HG03159 (cell line): Measurements from ENCODE around the gene BEX2.
"Not testable (repeated sequence)": the region's sequence is repeated elsewhere in the genome, so short reads cannot be mapped to it uniquely, and the experiment has no call there.

ENCODE experiments used
- ATAC-seq: cut with Tn5 transposase; IDR thresholded peaks from one replicate; pipeline ENCODE4 v1.9.1; 2021; ENCODE audit warnings: mild to moderate bottlenecking, moderate library complexity; ENCODE audit not compliant: unreplicated experiment

The BEX2 gene

DNA sequence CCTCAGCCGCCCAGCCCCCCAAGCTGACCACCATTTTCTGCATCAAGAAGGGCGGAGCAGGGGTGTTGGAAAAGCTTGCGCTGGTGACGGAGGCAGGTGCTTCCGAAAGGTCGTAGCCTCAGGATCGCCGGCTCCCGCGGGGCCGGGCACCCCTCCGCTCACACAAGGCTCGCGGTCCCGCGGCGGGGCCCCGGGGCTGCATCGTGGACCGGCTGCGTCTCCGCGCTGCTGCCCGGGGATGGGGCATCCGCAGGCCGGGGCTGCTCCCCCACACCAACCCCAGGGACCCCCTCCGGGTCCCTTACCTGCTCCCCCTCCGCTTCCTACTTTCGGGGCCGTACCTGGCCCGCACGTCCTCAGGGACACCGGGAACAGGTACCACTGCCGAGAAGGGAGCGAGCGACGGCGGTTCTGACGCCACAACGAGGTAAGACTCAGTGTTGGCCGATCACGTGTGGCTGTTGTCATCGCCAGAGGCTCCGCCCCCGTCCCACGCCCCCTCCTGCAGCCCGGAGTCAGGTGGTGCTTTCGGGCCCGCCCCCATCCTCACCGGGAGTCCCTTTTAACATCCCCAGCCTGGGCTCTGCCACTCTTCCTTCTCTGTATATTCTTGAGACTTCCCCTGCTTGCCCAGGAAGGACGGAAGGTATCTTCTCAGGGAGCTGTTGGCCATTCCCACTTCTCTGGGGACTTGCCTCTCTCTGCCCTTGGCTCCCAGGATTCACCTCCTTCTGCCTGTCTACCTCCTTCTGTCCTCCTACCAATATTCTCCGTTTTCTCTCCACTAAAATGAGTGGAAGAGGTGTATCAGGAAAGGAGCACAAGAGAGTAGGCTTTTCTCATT lies at the start of gene BEX2:
BEX2 (minus strand) TSS at position 436 of the 844 bp plus-strand sequence. CDS start 1,014 bp downstream, outside the sequence.
- ATAC-seq: peak; percentile 98

DNA sequence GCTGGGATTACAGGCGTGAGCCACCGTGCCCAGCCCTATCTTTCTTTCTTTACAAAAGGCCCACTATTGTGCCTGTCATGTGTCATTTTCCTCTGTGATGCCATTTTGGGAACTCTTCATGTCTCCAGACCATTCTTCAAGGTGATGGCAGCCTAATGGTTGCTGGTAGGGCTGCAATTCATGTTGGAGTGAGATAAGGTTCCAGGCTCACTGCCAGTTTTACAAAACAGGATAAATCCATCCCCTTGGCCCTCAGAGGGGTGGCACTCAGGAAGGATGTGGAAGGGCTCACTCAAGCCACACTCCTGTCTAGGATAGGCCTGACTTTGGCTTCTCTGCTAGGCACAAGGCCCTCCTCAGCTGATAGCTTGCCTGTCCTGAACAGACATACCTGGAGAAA lies 49.3 kb upstream of the BEX2 start:
- no peak for ATAC-seq

DNA sequence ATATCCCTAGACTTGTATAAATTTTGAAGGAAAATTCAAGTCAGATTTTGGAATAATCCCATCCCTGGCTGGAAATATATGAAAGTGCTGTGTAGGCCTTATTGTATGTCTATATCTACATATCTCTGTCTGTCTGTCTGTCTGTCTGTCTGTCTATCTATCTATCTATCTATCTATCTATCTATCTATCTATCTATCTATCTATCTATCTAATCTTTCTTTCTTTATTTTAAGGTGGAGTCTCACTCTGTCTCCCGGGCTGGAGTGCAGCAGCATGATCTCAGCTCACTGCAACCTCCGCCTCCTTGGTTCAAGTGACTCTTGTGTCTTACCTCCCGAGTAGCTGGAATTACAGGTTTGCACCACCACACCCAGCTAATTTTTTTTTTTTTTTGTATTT lies 48.8 kb upstream of the BEX2 start:
- ATAC-seq: not testable (repeated sequence)

GRCh38 chrX:103357871-103358270 lies 47.1 kb upstream of the BEX2 start:
- ATAC-seq: no peak

DNA sequence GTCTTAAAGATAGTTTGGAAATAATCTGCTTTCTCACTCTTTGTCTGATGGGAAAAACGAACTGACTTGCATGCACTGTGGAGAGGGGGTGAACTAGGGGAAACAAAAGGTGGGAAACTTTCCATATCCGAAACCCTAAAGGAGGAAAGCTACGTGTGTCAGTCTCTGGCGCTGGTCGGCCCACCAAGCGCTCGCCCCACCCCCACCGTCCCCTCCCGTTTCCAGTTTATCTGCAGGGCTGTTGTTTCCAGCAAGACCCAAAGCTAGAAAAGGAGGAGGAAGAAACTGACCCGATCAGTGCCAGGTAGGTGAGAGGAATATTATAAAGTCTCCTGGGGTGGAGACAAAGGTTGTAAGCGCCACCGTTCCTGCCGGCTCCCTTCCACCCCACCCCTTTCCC lies 46.1 kb upstream of the BEX2 start:
- ATAC-seq: no peak

GRCh38 chrX:103356130-103356798 lies 45.5 kb upstream of the BEX2 start, which contains the start of gene TCEAL9:
TSS of gene TCEAL9 (plus strand) at chrX:103356506. CDS start at chrX:103357685, 1,179 bp downstream.
- ATAC-seq: no peak

DNA sequence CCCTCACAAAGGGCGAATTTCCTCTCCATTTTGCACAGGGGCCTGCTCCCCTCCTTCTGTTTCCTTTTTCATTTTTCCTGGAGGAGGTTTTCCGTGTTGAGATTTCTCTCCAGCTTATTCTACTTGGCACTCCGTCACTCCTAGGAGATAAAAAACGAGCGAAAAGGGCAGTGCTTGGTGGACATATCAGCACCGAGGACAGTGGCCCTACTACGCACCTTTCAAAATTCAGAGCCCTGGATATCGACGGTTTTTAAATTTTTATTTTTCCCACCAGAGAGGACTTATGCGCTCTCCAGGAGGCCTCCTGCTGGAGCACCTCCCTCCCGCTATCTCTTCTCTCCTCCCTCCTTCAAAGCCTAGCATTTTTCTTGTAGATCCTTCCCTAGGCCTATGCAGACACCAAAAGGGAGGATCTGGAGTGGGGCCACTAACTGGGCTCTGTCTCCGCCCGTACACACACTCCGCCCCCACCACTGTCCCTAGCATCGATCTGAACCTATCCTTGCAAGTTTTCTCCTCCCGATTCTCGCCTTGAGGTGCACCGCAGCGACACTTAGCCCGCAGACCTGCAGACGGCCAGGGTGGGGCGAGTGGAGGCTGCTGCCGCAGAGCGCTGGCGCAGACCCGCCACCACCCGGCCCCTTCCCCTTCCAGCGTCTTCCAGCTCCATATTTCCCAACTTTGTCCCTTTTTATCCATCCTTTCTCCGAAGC lies 37.0 kb upstream of the BEX2 start:
- no peak for ATAC-seq

- no peak for ATAC-seq
Observed at GRCh38 chrX:103344606-103345005, 33.8 kb upstream of the BEX2 start.

DNA sequence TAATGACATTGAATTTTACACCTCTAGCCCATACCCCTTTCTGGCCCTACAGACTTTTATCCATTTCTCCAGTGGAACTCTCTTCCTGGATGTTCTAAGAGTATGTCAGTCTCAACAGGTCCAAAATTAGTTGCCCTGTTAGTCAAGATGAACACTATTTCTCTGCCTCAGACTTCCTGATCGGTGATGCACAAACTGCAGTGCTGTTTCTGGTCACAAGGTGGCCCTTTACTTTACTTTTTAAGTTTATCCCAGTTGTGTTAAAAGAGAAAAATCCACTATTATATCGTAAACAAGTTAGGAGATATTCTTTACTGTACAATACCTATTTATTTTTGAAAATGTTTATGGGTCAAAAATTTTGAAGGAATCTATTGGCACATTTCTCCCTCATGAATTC lies 32.3 kb upstream of the BEX2 start:
- peak; percentile 75 for ATAC-seq

- ATAC-seq: no peak
Observed at GRCh38 chrX:103338663-103339062, 27.9 kb upstream of the BEX2 start.

GRCh38 chrX:103330681-103331288 lies 20.0 kb upstream of the BEX2 start:
- ATAC-seq: no peak

DNA sequence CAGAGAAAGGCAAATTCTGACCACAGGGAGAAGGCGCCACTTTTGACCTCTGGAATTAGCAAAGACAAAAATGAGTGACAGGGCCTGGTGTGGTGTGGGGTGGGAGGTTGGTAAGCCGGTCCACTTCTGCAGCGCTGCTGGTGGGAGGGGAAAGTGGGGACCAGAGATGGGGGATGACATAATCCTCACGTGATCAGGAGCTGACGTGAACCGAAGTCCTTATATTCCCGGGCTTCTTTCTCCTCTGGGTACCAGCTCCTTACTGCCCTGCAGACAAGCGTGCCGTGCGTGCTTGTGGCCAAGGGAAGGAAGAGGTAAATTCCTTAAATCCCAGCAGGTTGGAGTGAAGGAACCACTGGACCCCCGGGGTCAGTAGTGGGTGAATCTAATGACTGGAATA lies 19.2 kb upstream of the BEX2 start, which contains the start of gene TCEAL7:
TCEAL7 (plus strand) TSS at position 249 of the 400 bp plus-strand sequence. CDS start 1,165 bp downstream, outside the sequence.
- no peak for ATAC-seq

DNA sequence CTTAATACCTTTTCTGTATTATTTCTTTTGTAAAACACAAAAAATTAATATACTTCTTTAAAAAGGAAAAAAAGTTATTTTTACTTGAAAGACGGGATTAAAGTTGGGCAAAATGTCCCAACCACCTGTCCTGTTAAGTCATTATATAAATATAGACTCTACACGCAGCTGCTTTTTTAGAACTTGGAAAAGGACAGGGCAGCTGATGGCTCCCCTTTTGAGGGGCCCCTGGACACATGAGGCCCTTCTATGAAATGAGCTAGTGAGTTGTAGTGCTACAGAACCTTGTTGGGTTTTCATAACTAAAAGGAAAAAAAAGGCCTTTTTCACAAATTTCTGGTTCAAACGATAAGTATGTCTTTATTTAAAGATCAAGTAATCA lies 600 bp upstream of the BEX2 start:
- no peak for ATAC-seq

DNA sequence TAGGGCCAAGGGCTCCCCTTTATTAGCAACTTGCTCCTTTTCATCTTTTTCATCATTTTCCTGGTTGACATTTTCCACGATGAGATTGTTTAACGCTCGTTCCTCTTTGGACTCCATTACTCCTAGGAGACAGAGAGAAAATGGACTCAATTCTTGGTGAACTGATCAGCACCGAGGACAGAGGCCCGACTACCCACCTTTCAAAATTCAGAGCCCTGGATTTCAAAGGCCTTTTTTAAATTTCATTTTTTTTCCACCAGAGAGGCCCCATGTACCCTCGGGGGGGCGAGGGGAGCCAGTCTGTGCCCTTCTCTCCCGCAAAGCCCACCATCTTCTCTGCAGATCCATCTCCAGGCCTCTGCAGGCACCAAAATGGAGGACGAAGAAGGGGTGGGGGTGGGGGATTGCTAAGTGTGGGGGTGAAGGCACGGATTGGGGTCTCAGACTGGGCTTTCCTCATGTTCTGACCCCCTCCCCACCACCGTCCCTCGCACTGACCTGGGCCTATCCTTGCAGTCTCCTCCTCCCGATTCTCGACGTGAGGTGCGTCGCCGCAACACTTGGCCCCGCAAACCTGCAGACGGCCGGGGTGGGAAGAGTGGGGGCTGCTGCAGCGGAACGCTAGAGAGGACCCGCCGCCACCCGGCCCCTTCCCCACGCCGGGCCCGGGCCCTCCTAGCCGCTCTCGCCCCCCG lies 783 bp downstream of the BEX2 start:
- ATAC-seq: no peak

DNA sequence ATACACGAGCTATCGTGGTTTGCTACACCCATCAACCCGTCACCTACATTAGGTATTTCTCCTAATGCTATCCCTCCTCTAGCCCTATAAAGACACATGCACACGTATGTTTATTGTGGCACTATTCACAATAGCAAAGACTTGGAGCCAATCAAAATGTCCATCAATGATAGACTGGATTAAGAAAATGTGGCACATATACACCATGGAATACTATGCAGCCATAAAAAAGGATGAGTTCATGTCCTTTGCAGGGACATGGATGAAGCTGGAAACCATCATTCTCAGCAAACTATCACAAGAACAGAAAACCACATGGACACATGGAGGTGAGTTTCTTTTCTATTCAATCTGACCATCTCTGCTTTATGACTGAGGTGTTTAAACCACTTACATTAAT lies 5.1 kb downstream of the BEX2 start:
- not testable (repeated sequence) for ATAC-seq

- no peak for ATAC-seq
Observed at GRCh38 chrX:103304705-103305104, 6.1 kb downstream of the BEX2 start.

- ATAC-seq: no peak
Observed at GRCh38 chrX:103293118-103293517, 17.7 kb downstream of the BEX2 start.

GRCh38 chrX:103279624-103280023 lies 31.2 kb downstream of the BEX2 start:
- ATAC-seq: no peak

GRCh38 chrX:103276581-103277002 lies 34.2 kb downstream of the BEX2 start, which contains the start of gene TCEAL5:
TSS of gene TCEAL5 (minus strand) at chrX:103276750. CDS start at chrX:103274563, 2,187 bp downstream.
- no peak for ATAC-seq

DNA sequence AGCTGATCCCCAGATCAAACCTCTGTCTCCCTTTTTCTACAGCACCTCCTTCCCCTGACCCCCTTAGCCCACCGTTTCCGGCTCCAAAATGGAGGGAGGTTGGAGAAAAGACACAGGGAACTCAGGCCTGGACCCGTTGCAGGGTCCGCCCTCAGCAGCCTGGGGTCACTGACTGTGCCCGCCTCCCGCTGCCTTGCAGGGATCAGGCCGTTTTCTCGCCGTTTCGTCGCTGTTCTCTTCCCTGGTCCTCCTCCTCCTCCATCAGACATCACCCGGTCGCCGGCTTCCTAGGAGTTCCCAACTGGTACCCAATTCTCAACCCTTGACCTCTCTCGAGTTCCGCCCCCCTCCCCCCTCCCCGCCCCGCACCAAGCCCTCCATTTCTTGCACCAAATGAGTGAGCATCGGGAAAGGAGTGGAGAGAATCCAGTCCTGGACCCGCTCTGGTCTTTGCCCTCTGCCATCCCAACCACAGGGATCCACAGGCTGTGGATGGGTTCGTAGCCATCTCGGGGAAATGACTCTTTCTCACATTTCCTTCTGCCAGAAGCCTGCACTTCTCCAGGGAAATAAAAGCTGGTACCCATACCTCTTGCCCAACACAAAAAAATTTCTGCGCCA lies 34.7 kb downstream of the BEX2 start:
- ATAC-seq: no peak
